ENCODE measurements around the gene RNF34.

DNA sequence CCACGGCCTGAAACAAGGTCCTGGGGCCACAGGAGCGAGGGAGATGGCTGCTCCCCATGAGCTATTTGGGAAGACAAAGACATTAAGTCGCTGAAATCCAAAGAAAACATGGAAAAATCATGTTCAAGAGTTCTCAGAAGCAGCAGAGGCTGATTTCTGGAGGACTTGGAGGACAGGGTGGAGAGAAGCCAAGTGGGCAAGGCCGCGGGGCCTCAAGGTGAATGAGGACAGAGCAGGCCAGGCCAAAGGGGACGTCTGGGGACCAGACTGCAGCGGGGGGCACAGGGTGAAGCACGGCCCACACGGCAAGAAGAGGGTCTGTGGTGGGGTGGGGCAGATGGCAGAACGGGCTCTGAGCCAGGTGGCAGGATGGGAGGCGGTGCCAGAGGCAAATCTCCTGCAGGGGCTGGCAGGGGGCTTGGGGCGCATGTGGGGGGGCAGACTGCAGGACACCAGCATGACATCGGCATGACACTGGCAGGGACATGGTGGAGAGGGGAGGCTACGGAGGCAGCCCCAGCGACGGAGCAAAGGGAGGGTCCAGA, 48.9 kb downstream of the RNF34 start:
- TF ChIP-seq, protein P1, sequence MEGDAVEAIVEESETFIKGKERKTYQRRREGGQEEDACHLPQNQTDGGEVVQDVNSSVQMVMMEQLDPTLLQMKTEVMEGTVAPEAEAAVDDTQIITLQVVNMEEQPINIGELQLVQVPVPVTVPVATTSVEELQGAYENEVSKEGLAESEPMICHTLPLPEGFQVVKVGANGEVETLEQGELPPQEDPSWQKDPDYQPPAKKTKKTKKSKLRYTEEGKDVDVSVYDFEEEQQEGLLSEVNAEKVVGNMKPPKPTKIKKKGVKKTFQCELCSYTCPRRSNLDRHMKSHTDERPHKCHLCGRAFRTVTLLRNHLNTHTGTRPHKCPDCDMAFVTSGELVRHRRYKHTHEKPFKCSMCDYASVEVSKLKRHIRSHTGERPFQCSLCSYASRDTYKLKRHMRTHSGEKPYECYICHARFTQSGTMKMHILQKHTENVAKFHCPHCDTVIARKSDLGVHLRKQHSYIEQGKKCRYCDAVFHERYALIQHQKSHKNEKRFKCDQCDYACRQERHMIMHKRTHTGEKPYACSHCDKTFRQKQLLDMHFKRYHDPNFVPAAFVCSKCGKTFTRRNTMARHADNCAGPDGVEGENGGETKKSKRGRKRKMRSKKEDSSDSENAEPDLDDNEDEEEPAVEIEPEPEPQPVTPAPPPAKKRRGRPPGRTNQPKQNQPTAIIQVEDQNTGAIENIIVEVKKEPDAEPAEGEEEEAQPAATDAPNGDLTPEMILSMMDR (IDR thresholded peaks at IDR 0.05), result no peak
- TF ChIP-seq POLR2A (IDR thresholded peaks at IDR 0.05), result no peak
- no peak for TF ChIP-seq EP300 (IDR thresholded peaks at IDR 0.05)

All from tibial nerve (tissue), 4 donors.